NK-92 treated with Interleukin-12 subunit alpha and Interleukin-12 subunit beta, amount 100 ng/mL, for 24 hours (cell line): ENCODE measurements around the gene IQSEC1.

Experiments
- DNase-seq: peaks from one replicate; lab custom pipeline; 2025; lab: John Stamatoyannopoulos, UW

IQSEC1 gene

GRCh38 chr3:13028010-13028821 lies 45.0 kb downstream of the IQSEC1 start:
- DNase-seq, result no peak

- no peak for DNase-seq
Measured at GRCh38 chr3:13027154-13027553, 46.1 kb downstream of the IQSEC1 start.

GRCh38 chr3:13026534-13026933 lies 46.7 kb downstream of the IQSEC1 start:
- DNase-seq, result no peak

- no peak for DNase-seq
Measured at GRCh38 chr3:13025778-13026518, 47.3 kb downstream of the IQSEC1 start.

GRCh38 chr3:13025090-13025489 lies 48.1 kb downstream of the IQSEC1 start:
- DNase-seq, result no peak

GRCh38 chr3:13024765-13025065 lies 48.5 kb downstream of the IQSEC1 start:
- DNase-seq, result no peak

- DNase-seq, result no peak
Measured at GRCh38 chr3:13023971-13024764, 49.1 kb downstream of the IQSEC1 start.

GRCh38 chr3:13023235-13023970 lies 49.8 kb downstream of the IQSEC1 start:
- DNase-seq, result no peak

GRCh38 chr3:13022348-13023234 lies 50.6 kb downstream of the IQSEC1 start:
- DNase-seq, result no peak

GRCh38 chr3:13021141-13022114 lies 51.8 kb downstream of the IQSEC1 start:
- no peak for DNase-seq

- DNase-seq, result no peak
Measured at GRCh38 chr3:13020159-13020750, 53.0 kb downstream of the IQSEC1 start.

- no peak for DNase-seq
Measured at GRCh38 chr3:13019243-13020095, 53.8 kb downstream of the IQSEC1 start.

- no peak for DNase-seq
Measured at GRCh38 chr3:13018561-13019242, 54.5 kb downstream of the IQSEC1 start.

- no peak for DNase-seq
Measured at GRCh38 chr3:13018043-13018451, 55.2 kb downstream of the IQSEC1 start.

- no peak for DNase-seq
Measured at GRCh38 chr3:13017361-13018042, 55.7 kb downstream of the IQSEC1 start.

- DNase-seq, result no peak
Measured at GRCh38 chr3:13016721-13017255, 56.4 kb downstream of the IQSEC1 start.
